HG03196 (cell line): ENCODE results near the gene PRR35.
A peak's percentile ranks its signal among the peaks of the same experiment; 100 is the strongest.

ENCODE experiments used
- ATAC-seq: cut with Tn5 transposase; IDR thresholded peaks from one replicate; pipeline ENCODE4 v1.9.1; 2021; ENCODE audit not compliant: unreplicated experiment

PRR35 gene

DNA sequence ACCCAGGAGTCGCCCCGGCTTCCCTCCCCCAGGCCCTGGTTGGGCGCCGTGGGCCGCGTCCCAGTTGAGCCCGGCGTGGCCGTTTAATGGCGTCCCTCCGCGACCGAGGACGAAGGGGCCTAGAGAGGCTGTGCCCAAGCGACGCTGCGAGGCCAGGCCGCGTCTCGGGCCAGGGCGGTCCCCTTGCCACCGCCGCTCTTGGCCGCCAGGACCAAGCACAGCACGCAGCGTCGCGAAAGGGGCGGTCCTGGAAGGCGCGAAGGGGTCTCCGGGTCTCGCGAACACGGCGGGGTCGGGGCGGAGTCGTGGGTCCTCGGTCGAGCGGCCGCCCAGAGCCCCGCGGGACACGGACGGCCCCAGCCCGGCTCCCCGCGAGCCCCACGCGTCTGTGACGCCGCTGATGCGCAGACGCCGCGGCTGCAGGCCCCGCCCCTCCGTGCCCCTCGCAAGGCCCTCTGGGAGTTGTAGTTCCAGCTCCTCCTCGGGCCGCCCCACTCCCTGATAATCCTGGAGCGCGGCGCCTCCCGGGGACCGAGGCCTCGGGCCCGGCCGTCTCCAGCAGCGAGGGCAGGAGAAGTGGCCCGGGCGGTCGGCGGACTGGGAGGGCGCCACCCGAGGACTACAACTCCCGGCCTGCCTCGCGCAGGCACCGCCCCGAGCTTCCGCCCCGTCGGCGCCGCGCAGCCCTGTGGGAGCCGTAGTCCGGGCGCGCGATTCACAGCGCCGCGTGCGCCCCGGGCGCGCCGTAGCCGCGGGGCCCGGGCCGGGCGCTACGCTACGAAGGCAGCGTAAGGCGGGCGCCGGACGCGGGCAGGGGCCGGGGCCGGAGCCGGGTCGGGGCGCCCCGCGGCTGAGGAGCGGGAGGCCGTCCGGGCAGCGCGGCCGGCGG lies 32.9 kb upstream of the PRR35 start, which contains the start of gene CAPN15:
Gene CAPN15 (plus strand): TSS at position 698 of the 889 bp plus-strand sequence. CDS start 19,127 bp downstream, outside the sequence.
- ATAC-seq = peak; percentile 66

GRCh38 chr16:528111-529011 lies 31.8 kb upstream of the PRR35 start:
- ATAC-seq = peak; percentile 16

- no peak for ATAC-seq
Observed at GRCh38 chr16:529012-529575, 31.1 kb upstream of the PRR35 start.

DNA sequence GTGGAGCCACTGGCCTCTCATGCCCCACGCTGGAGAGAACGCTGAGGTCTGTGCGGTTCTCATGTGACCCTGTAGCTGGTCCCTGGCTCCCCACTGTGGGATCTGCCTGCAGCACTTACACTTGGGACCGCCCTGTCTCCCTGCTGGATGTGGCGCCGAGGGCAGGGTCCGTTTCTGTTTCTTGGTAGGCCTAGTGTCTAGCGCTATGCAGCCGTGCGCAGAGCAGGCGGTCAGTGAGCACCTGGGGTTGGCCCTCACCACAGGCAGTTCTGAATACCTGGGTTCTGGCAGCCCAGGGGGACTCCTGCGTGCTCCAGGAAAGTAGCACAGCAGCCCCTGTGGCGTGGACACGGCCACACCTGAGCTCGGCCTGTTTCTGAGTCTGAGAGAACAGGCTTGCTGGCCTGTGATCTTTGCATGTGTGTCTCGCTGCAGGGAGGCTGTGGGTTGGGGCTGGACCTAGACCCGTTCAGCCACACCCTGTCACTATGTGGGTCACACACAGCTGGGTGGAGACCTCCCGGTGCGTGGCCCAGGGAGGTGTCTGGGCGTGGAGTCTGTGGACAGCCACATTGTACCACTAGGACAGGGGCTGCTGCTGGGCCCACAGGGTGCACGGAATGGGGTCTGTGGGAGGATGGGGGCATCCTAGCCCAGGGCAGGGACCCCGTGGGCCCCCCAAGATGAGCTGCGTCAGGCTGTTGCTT lies 29.9 kb upstream of the PRR35 start:
- no peak for ATAC-seq

GRCh38 chr16:531494-532125 lies 28.6 kb upstream of the PRR35 start:
- no peak for ATAC-seq

DNA sequence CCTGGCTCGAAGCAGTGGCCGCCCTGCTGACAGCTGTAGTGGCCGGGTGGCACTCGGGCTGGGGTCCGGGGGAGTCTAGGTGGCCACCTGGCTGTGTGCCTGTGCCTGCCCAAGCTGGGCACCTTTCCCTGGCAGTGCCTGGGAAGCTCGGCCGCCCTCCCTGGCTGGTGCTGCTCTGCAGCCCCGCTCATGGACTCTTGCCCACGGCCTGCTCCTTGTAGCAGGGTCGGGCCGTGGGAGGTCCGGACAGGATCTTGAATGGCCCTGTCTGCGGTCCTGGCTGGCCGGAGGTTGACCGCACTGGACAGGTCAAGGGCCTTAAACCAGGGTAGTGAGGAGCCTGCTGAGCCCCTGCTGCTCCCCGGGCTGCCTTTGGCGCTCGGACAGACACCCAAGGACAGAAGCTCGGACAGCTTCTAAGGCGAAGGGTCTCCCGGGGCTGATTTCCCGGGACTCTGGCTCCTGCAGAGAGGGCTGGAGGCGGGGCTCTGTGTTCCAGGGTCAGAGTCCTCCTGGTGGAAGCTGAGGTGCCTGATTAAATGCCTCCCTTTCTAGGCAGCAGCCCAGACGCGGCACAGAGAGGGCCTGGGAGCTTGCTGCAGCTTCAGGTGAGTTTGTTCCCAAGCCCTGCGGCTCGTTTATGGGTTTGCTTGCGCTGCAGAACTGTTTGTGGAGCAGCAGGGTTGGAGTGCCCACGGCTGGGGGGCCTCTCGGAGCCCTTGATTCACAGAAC lies 26.6 kb upstream of the PRR35 start:
- ATAC-seq = no peak

GRCh38 chr16:534135-534534 lies 26.1 kb upstream of the PRR35 start:
- no peak for ATAC-seq

GRCh38 chr16:534856-535445 lies 25.2 kb upstream of the PRR35 start:
- ATAC-seq = no peak

- no peak for ATAC-seq
Observed at GRCh38 chr16:535446-536405, 24.5 kb upstream of the PRR35 start.

DNA sequence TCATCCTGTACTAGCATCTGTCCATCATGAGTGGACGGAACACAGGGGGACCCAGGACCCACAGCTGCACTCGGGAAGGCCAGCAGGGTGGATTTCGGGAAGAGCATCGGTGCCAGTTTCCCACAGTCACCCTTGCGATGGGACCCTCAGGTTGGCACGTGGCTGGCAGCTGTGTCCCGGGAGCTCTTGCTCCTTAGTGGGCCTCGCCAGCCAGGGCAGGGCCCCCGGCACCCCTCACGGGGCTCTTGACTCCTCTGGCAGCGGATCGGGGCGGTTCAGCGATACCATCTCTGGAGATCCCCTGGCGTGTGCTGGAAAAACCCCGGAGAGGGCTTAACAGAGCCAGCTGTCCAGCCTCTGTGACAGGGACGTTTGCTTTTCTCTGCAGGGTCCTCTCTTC lies 23.4 kb upstream of the PRR35 start:
- no peak for ATAC-seq

DNA sequence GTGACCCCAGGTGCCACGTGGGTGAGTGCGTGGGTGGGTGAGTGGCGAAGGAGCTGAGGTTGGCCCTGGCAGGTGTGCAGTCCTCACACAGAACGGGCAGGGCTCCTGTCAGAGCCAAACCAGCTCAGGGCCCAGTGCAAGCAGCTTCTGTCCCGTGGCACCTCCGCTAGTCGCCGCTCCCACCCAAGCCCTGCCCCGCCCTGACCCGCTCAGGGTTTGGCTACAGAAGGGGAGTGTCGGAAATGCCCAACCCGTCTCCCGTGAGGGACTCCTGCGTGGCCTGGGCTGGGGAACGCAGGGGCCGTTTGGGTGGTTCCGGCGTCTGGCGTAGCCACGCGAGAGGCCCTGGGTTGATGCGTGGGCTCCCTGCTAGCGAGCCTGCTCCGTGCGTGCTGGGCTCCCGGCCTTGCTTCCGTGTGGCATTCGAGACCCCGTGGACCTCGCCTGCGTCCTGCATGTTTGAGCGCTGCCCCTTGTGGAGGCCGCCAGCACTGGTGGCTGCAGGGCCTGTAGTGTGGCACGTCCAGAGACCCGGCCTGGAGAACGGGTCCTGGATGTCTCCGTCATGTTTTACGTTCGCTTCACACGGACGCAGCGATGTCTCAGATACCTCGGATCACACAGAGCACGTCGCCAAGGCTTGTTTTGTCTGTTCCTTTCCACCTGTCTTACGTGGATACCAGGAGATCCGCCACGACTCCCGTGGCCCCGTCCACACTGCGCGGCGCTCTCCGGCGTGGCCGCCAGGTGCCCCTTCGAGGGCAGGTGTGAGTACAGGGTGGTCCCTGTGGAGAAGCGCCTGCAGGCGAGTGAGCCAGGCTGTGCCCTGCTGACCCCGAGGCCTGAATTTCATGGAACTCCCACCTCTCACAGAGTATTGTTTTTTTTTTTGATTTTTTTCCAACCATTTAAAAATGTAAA lies 22.5 kb upstream of the PRR35 start:
- ATAC-seq = no peak

DNA sequence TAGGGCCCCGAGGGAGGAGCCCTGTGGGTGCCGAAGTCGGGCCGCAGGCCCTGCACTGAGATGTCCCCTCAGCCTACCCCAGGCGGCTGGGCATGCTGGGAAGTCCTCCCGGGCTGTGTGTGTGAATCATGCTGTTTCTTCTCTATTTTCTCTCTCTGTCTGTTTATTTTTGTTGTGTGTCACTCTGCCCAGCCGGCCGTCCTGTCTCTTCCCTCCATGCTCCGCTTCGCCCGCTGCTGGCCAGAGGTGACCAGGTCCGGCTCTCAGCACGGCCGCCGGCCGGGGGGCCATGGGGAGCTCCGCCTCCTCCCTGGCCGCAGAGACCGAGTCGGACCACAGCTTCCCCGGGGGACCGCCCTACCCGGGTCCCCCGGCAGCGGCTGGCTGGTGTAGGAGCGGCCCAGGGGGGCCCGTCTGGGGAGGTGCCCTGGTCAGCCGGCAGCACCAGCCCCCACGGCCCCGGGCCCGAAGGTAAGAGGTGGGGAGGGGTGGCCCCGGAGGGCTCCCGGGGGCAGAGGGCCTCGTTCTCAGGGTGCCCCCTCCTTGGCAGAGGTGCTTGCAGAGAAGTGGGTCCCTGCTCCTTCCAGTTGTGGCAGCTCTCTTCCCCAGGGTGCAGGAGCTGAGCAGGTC lies 20.2 kb upstream of the PRR35 start:
- ATAC-seq = no peak

- ATAC-seq = no peak
Observed at GRCh38 chr16:540645-541340, 19.4 kb upstream of the PRR35 start.

DNA sequence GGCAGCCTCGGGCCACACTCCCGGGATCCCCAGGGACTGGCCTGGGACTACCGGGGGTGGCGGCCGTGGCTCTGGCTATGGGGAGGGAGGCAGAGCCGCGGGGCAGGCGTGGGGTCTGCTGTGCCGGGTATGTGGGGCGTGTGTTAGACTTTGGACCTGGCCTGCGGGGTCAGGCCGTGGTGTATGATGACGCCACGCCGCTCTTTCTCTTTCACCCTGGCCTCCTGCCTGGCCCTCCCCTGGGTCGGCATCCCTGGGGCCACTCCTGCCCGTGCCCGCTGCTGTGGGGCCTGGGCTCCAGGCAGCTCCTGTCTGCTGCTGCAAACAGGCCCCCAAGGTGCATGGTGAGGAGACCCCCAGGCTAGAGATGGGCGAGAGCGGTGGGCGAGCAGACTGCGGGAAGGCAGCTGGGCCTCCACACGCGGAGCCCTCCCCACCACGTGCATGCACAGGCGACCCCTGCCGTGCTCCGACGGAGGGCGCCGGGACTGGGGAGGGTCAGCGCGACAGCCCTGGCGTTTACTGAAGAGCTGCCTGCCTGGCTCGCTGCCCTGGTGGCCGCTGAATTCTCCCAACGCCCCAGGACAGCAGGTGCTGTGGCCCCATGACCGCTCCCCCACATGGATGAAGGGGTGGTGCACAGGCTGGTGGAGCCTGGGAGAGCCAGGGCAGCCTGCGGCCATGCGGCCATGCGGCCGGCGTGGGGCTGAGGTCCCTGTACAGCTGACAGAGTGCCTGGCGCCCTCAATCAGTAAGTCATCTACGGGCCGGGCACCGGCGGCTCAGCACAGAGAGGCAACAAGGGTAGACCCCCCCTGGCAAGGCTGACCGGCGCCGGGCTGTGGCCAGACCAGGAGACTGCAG lies 16.7 kb upstream of the PRR35 start:
- no peak for ATAC-seq

DNA sequence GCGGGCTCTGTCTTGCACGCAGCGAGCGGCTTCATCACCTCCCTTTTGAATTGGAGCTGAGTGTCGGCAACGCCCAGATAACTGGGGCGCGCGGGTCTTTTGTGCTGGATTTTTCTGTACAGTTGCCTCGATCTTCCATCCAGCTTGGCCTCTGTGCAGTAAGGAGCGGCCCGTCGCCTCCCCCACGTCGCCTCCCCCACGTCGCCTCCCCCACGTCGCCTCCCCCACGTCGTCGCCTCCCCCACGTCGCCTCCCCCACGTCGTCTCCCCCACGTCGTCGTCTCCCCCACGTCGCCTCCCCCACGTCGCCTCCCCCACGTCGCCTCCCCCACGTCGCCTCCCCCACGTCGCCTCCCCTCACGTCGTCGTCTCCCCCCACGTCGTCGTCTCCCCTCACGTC lies 15.7 kb upstream of the PRR35 start:
- ATAC-seq = no peak
